ENCODE measurements around the gene CACNA1C. TPM values are rescaled to one million over a fixed set of nuclear protein-coding genes. Genes with fewer than 3 reads are reported as not detected.
A peak's percentile ranks its signal among the peaks of the same experiment; 100 is the strongest.

Gene CACNA1C
- total RNA-seq, 4 donors from 2014 or later: 9.7 to 42.1 (median 18.1) TPM

GRCh38 chr12:2356601-2357125 lies 303.9 kb downstream of the CACNA1C start:
- no peak overlapping the region for H3K4me3 ChIP-seq
- H3K36me3 ChIP-seq: no peaks in the 10 kb centered on the region
- DNase-seq: no peak
- H3K27ac ChIP-seq: no peak overlapping the region
- H3K4me1 ChIP-seq: peaks cover 0 to 3% (median 0%) of the 10 kb centered on the region in 4 donors
- TF ChIP-seq POLR2A (IDR thresholded peaks at IDR 0.05): no peak
- no peaks in the 10 kb centered on the region for H3K9me3 ChIP-seq
- no peaks in the 10 kb centered on the region for H3K27me3 ChIP-seq

GRCh38 chr12:2358986-2359658 lies 306.3 kb downstream of the CACNA1C start:
- Histone ChIP-seq H3K4me3 (no peak overlapping the region), H3K27me3 (no peaks in the 10 kb centered on the region), H3K4me1 (peaks cover 0 to 3% (median 0%) of the 10 kb centered on the region in 4 donors), H3K27ac (peak overlapping the region in 1 of 4 donors; percentile 33), H3K9me3 (no peaks in the 10 kb centered on the region), H3K36me3 (no peaks in the 10 kb centered on the region)
- no peak for DNase-seq
- no peak for TF ChIP-seq POLR2A (IDR thresholded peaks at IDR 0.05)
- TF ChIP-seq CTCF (IDR thresholded peaks at IDR 0.05): no peak

- H3K27ac ChIP-seq: no peak overlapping the region
Observed at GRCh38 chr12:2359725-2360629, 307.2 kb downstream of the CACNA1C start.

GRCh38 chr12:2360630-2361170 lies 307.9 kb downstream of the CACNA1C start:
- DNase-seq: peak in 1 of 3 donors; percentile 26
- no peak for TF ChIP-seq POLR2A (IDR thresholded peaks at IDR 0.05)
- TF ChIP-seq CTCF (IDR thresholded peaks at IDR 0.05): peak in 3 of 6 experiments; percentile 14 to 25 (median 23)
- Histone ChIP-seq H3K4me3 (no peak overlapping the region), H3K36me3 (no peaks in the 10 kb centered on the region), H3K4me1 (peaks cover 0 to 3% (median 0%) of the 10 kb centered on the region in 4 donors), H3K9me3 (no peaks in the 10 kb centered on the region), H3K27me3 (no peaks in the 10 kb centered on the region), H3K27ac (no peak overlapping the region)

More at GRCh38 chr12:2359725-2360629, 307.2 kb downstream of the CACNA1C start:
- peak in 1 of 3 donors; percentile 27 for DNase-seq
- Histone ChIP-seq H3K36me3 (no peaks in the 10 kb centered on the region), H3K4me1 (peaks cover 0 to 3% (median 0%) of the 10 kb centered on the region in 4 donors), H3K9me3 (no peaks in the 10 kb centered on the region), H3K27me3 (no peaks in the 10 kb centered on the region), H3K4me3 (no peak overlapping the region)
- no peak for TF ChIP-seq POLR2A (IDR thresholded peaks at IDR 0.05)
- no peak for TF ChIP-seq CTCF (IDR thresholded peaks at IDR 0.05)

GRCh38 chr12:2363836-2364609 lies 311.2 kb downstream of the CACNA1C start:
- TF ChIP-seq POLR2A (IDR thresholded peaks at IDR 0.05) (no peak), CTCF (IDR thresholded peaks at IDR 0.05) (no peak)
- Histone ChIP-seq H3K9me3 (no peaks in the 10 kb centered on the region), H3K36me3 (no peaks in the 10 kb centered on the region), H3K4me3 (no peak overlapping the region), H3K27ac (no peak overlapping the region), H3K27me3 (no peaks in the 10 kb centered on the region), H3K4me1 (no peaks in the 10 kb centered on the region)
- no peak for DNase-seq
